ENCODE measurements around the gene NOS2.

The NOS2 gene

GRCh38 chr17:27818401-27819105 is 18.2 kb upstream of the NOS2 start:
- no peak for DNase-seq

GRCh38 chr17:27817731-27818130 is 17.4 kb upstream of the NOS2 start:
- no peak for DNase-seq

DNA sequence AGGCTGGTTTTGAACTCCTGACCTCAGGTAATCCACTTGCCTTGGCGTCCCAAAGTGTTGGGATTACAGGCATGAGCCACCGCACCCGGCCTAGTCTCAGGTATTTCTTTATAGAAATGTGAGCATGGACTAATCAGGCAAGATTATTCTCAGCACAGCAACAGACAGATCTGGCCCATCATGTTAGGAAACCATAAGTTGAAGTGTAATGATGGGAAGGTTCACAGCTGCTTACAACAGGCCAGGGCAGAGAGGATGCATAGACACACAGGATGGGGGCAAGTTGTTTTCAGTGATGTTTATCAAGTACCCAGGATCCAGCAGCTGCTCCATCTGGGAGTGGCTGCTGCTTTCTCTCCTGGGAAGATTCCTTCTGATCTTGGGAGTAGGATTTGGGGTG is 16.6 kb upstream of the NOS2 start:
- DNase-seq, result no peak

- DNase-seq, result no peak
Measured at GRCh38 chr17:27811961-27812360, 11.6 kb upstream of the NOS2 start.

GRCh38 chr17:27810902-27811557 is 10.7 kb upstream of the NOS2 start:
- DNase-seq, result no peak

DNA sequence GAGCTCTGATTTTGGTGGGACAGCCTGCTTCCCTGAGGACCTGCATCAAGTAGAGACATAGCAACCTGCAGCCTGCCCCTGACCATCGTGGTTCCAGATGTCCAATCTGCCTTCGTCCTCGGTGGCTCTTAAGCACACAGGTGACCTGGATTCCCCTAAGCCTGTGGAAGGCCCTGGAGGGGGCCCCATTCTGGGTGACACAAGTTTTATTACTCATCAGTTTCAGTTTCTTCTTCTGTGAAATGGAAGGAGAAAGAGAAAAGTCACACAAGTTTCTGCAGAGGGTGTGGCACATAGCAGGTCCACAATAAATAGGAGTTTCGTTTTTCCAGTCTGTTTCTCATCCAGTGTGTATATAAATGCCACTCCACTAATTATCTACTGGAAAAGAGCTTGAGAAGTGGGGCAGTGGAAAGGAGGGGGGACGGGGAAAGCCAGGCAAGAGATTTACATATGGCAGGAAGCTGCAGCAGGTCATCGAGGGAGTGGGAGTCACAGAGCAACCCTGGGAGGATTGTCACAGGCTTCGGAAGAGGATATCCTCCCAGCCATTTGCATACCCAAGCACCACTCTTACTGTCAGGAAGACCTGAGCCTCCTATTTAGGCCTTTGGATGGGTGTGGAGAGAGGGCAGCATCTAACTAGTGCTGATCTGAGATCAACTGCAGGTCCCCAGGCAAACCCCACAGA is 10.0 kb upstream of the NOS2 start:
- DNase-seq, result no peak

DNA sequence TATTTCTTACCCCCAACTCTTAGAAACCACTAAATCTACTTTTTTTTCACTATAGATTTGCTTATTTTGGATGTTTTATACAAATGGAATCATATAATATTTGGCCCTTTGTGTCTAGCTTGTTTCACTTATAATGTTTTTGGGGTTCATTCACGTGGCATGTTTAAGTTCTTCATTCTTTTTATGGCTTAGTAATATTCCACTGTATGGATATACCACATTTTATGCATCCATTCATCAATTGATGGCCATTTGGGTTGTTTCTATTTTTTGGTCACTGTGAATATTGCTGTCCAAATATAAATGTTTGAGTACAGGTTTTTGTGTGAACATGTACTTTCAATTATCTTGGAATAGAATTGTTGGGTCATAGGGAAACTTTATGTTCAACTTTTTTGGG is 9.2 kb upstream of the NOS2 start:
- DNase-seq, result no peak

- DNase-seq, result no peak
Measured at GRCh38 chr17:27808628-27809027, 8.3 kb upstream of the NOS2 start.

- DNase-seq, result no peak
Measured at GRCh38 chr17:27807567-27808470, 7.5 kb upstream of the NOS2 start.

GRCh38 chr17:27805520-27806146 is 5.3 kb upstream of the NOS2 start:
- DNase-seq, result peak; percentile 75

- no peak for DNase-seq
Measured at GRCh38 chr17:27804113-27804512, 3.8 kb upstream of the NOS2 start.

GRCh38 chr17:27802962-27803680 is 2.8 kb upstream of the NOS2 start:
- no peak for DNase-seq

GRCh38 chr17:27802033-27802432 is 1.7 kb upstream of the NOS2 start:
- DNase-seq, result no peak

- no peak for DNase-seq
Measured at GRCh38 chr17:27798376-27798775, 2.0 kb downstream of the NOS2 start.

DNA sequence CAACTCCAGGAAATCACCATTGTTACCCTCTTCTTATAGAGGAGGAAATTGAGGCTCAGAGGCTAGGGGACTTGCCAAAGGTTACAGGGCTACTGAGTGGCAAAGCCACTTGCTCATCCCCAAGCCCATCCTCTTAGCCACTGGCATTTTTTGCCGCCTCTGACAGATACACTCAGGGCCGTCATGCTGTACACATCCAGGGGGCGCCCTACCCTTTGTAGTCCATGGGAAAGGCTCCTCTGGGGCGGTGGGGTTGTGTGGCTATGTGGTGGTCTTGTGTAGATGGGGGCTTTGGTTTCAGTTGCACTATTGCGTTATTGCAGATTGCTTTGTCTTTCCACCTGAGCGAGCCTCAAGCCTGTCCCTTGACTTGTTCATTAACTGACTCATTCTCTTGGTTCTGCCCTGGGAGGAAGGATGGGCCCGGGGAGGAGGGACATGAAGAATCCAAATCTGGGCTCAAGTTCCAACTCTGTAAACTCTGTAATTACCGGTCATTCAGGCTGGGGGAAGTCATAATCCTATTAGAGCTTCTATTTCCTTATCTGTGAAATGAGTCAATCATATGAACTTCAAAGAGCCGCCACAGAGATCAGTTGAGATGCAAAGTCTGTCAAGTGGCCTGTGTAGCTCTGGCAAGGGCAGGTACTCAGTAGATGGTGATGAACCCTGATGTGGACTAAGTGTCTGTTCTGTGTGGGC is 2.8 kb downstream of the NOS2 start:
- DNase-seq, result no peak

DNA sequence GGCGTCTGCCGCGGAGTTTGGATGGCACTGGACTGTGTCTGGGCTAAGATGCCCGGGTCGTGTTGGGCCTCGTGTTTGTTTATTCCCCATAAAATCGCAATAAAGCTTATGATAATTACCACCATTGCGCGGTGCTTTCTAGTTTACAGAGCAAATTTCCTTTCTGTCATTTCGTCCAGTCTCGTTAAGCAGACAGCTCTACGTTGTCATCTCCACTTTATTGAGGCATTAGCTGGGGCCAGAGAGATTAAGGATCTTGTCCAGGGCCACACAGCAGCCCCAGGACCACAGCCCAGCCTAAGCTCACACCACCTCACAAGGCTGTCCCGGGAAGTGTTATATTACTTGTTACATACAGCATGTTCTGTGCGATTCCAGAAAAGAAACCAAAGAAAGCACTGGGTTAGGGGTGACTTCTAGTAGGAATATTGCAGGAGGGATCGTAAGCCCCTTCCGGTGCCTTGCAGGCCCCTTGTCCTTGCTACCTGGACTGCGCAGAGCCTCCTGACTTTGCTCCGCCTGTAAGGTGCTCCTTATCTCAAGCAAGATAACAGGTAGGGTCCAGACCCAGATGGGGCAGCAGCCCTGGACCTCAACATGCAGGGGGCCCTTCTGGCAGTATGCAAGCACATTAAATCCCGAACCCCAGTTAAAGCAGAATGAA is 6.3 kb downstream of the NOS2 start:
- no peak for DNase-seq

- DNase-seq, result peak; percentile 12
Measured at GRCh38 chr17:27793168-27793905, 7.0 kb downstream of the NOS2 start.

DNA sequence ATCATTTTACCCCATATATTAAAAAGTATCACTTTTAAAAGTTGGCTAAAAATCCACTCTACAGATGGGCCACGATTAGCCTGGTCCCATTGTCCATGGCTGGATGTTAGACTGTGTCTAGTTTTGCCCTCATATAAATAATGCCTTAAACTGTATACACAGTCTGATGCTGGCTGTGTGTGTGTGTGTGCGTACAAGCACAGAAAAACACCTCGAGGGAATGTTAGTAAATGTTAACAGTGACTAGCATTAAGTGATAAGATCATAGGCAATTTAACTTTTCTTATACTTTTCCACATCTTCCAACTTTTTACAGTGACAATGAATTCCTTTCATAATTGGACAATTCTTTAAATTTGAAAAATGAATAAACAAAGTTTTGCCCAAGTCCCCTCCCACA is 8.2 kb downstream of the NOS2 start:
- DNase-seq, result no peak

GRCh38 chr17:27788919-27789318 is 11.4 kb downstream of the NOS2 start:
- DNase-seq, result no peak
